ENCODE results near the gene HSFY1.
"Not testable (repeated sequence)": the region's sequence is repeated elsewhere in the genome, so short reads cannot be mapped to it uniquely, and the experiment has no call there.

Gene HSFY1, protein sequence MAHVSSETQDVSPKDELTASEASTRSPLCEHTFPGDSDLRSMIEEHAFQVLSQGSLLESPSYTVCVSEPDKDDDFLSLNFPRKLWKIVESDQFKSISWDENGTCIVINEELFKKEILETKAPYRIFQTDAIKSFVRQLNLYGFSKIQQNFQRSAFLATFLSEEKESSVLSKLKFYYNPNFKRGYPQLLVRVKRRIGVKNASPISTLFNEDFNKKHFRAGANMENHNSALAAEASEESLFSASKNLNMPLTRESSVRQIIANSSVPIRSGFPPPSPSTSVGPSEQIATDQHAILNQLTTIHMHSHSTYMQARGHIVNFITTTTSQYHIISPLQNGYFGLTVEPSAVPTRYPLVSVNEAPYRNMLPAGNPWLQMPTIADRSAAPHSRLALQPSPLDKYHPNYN

DNA sequence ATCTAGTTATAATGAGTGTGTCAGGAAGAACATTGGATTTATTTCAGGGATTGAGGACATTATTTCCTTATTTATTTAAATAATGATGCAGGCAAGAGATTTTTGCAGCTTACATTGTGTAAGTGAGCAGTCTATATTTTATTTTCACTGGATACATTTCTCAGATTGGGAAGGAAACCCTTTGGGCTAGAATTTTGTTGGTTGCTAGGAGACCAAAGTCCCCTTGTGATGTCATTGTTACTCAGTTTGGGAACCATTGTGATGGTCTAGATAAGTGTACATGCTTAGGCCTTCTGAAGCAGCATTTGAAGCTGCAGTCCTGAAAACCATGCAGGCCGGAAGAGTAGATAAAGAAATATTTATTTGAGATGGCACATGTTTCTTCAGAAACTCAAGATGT, at the start of gene HSFY1:
TSS of gene HSFY1 (plus strand) at position 301 of the 400 bp plus-strand sequence. CDS start at position 369, 68 bp downstream.
- not testable (repeated sequence) for H3K4me3 ChIP-seq (ENCODE audit: low read length); DNase-seq (ENCODE audit: low read depth)

DNA sequence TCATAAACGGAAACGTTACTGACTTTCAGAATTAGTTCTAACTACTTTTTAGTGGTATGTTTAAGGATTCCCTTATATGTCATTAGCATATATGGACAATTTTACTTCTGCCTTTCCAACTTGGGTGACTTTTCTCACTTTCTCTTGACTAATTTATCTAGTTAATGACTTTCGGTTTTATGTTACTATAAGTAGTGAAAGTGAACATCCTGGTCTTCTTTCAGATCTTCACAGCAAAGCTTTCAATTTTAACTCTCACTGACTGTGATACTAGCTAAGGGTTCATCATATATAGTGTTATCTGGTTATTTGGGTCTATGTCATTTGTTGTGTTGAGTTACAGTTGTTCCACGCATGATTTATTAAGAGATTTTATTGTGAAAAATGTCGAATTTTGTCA, 42.3 kb upstream of the HSFY1 start:
- not testable (repeated sequence) for DNase-seq (ENCODE audit: low read depth); H3K4me3 ChIP-seq (ENCODE audit: low read length)

DNA sequence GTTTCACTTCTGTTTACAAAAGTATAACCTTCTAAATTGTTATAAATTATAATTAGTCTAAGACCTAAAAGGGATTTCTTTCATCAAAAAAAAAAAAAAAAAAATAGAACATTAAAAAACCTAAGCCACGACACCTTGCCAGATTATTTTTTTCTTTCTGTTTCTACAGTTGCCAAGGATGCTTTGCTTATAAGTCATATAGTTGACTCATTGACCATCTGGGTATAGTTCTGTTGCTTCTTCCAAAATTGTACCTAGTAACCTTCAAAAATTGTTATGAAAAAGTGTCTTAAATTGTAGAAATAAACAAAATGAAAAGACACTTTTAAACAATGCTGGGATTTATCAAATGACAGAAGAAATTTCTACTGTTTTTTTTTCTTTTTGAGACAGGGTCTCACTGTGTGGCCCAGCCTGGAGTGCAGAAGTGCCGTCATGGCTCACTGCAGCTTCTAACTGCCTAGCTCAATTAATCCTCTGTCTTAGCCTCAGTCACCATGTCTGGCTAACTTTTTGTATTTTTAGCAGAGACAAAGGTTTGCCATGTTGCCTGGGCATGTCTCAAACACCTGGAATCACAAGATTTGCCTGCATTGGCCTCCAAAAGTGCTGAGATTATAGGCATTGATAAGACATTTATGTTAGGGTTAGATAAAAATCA, 15.4 kb upstream of the HSFY1 start:
- DNase-seq (ENCODE audit: low read depth), result not testable (repeated sequence)

DNA sequence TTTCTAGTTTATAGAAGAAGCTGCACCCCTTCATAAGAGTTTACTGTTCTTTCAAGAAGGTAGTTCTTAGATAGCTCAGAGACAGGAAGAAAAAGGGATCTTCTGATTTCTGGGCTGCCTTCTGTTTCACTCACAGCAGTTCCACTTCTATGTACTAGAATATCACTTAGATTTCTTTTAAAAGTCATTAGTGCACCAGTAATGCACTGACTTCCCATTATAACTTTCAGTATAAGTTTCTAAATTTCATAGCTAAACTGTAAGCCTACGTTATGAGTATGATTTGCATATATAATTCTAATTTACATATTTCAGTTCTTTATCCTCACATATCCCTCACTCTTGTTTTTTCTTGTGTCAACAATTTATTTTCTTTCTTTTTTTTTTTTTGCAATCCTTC, 7.6 kb upstream of the HSFY1 start:
- H3K4me3 ChIP-seq (ENCODE audit: low read length); DNase-seq (ENCODE audit: low read depth): not testable (repeated sequence)

More for the DNA sequence above, 15.4 kb upstream of the HSFY1 start:
- not testable (repeated sequence) for H3K4me3 ChIP-seq (ENCODE audit: low read length)

DNA sequence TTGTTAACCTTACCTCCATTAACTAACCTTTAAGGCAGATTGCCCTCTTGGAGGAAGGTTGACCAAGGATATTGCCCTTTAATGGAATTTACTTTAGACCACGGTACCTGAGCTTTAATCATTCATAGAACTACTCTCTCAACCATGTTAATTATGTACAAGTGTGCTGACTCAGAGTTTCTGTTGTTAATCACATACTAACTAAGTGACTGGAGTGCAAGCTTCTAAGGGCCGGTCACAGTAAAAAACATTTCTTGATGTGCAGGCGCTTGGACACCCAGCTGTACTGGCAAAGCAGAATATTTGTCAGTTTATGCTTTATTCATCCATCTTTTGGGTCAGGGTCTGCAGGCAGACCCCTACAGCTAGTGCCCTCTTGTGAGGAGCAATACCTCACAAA, 6.6 kb downstream of the HSFY1 start:
- not testable (repeated sequence) for DNase-seq (ENCODE audit: low read depth)

DNA sequence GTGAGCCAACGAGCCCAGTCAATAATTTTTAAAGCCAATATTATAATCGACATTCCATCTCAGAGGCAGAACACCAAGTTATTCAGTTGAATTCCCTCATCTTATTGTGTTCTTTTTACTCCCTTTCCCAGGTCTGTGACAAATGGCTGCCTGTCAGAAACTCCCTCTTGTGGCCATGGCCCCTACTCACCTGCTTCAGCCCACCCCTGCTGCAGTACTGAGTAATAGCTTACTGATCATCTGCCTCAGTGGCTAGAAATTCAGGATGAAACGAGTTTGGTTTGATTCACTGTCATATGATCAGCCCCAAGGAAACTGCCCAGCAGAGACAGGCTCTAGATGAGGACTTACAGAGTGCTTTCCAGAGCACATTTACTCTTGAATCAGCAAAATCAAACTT, 19.4 kb downstream of the HSFY1 start:
- not testable (repeated sequence) for H3K4me3 ChIP-seq (ENCODE audit: low read length); DNase-seq (ENCODE audit: low read depth)

More for the DNA sequence above, 6.6 kb downstream of the HSFY1 start:
- H3K4me3 ChIP-seq (ENCODE audit: low read length), result not testable (repeated sequence)

Measured in AG10803 (cell line).